Esophagus muscularis mucosa (tissue), 4 donors: ENCODE measurements around the gene ANKS1A.

Experiments used
- CTCF ChIP-seq, 3 experiments: fragments of 200-600 bp in 2 of 3; fragments of 450-650 bp in 1 of 3; sonication (generic) in 2 of 3; IDR thresholded peaks; one replicate each; pipeline ENCODE4 v1.5.1; 2017 to 2019; ENCODE audit warnings: antibody characterized with exemption in 3 of 3, mild to moderate bottlenecking in 2 of 3, moderate library complexity in 1 of 3
- EP300 ChIP-seq: sonication (generic); formaldehyde crosslinking; IDR thresholded peaks from one replicate; pipeline ENCODE4 v1.6.1; 2017; ENCODE audit warnings: antibody characterized with exemption
- POLR2A ChIP-seq: fragments of 450-650 bp; IDR thresholded peaks from one replicate; pipeline ENCODE4 v1.6.1; 2017; ENCODE audit warnings: antibody characterized with exemption, moderate library complexity, mild to moderate bottlenecking, low read depth

- TF ChIP-seq POLR2A, result no peak
- TF ChIP-seq CTCF (IDR thresholded peaks at IDR 0.05), result no peak
- no peak for TF ChIP-seq EP300
Measured at GRCh38 chr6:34866509-34866908, 22.5 kb upstream of the ANKS1A start.
